Heart left ventricle (tissue), 16 donors: ENCODE results near the gene HOXB6. TPM values are rescaled to one million over a fixed set of nuclear protein-coding genes. Genes with fewer than 3 reads are reported as not detected.
A peak's percentile ranks its signal among the peaks of the same experiment; 100 is the strongest.

Experiments used
- ATAC-seq, 4 donors: fragments of 200-7000 bp; cut with Tn5 transposase; one replicate each; pipeline ENCODE4 v1.9.1; 2020 to 2022; ENCODE audit warnings: moderate library complexity in 4 of 4, mild to moderate bottlenecking in 3 of 4, moderate number of reproducible peaks in 1 of 4
- DNase-seq, 5 donors: peaks; one replicate each; pipeline ENCODE4 v3.0.0-alpha.2; 2020
- H3K27ac ChIP-seq, 12 donors: fragments of 200-600 bp; sonication (generic) in 4 of 12; one replicate each; pipeline versions ENCODE4 v1.5.0 to v1.8.0; 2016 to 2022; ENCODE audit warnings: mild to moderate bottlenecking in 2 of 12
- H3K27me3 ChIP-seq, 9 donors: fragments of 200-600 bp; sonication (generic) in 2 of 9; one replicate each; pipeline versions ENCODE4 v1.5.1 to v1.8.0; 2016 to 2022; ENCODE audit warnings: mild to moderate bottlenecking in 3 of 9
- H3K36me3 ChIP-seq, 9 donors: fragments of 200-600 bp; sonication (generic) in 2 of 9; one replicate each; pipeline versions ENCODE4 v1.5.0 to v1.8.0; 2018 to 2022; ENCODE audit warnings: mild to moderate bottlenecking in 2 of 9
- H3K4me1 ChIP-seq, 12 donors: fragments of 200-600 bp; sonication (generic) in 4 of 12; one replicate each; pipeline versions ENCODE4 v1.5.0 to v1.8.0; 2016 to 2022; ENCODE audit warnings: mild to moderate bottlenecking in 3 of 12
- H3K4me3 ChIP-seq, 12 donors: fragments of 200-600 bp; sonication (generic) in 4 of 12; one replicate each; pipeline versions ENCODE4 v1.5.0 to v1.8.0; 2017 to 2022; ENCODE audit warnings: mild to moderate bottlenecking in 9 of 12, moderate library complexity in 4 of 12
- H3K9me3 ChIP-seq, 12 donors: fragments of 200-600 bp; sonication (generic) in 4 of 12; one replicate each; pipeline versions ENCODE4 v1.5.0 to v1.8.0; 2016 to 2022; ENCODE audit warnings: mild to moderate bottlenecking in 1 of 12
- POLR2A ChIP-seq, 2 donors: fragments of 450-650 bp; IDR thresholded peaks; one replicate each; pipeline ENCODE4 v1.6.1; 2017; ENCODE audit warnings: antibody characterized with exemption in 2 of 2, mild to moderate bottlenecking in 2 of 2, moderate library complexity in 2 of 2
- WGBS, 4 donors: extraction: QIAGEN DNeasy Blood & Tissue Kit in 2 of 4; methylation state at CpG; one replicate each; pipeline versions ENCODE4 v1.1.5 to v1.1.7; 2013 to 2018; 5-methylcytosine and 5-hydroxymethylcytosine counted together
- intact Hi-C, 10 donors: fragments of 100-400 bp; cut with DNase I; formaldehyde crosslinking; loops; one replicate each; pipeline versions ENCODE4 v1.11.1 to v1.14.2; 2022
- polyA plus RNA-seq, 2 donors: library from polyadenylated mRNA; stranded (reverse); fragments of 200-250 nt; gene quantifications; one replicate each; pipeline ENCODE4 v1.2.3, GENCODE V29; 2013
- total RNA-seq, 9 donors: library from RNA; depleted of rRNA in 2 of 9; stranded (reverse); fragments of >200 nt in 2 of 9; fragmentation: NEBNext Ultra II Directional in 3 of 9; extraction: Animal tissue kit (Norgen Biotek cat#: 25700) in 3 of 9; gene quantifications; one replicate each; pipeline versions ENCODE4 v1.1.0 to v1.2.4, GENCODE V29; 2016 to 2023
- TF ChIP-seq, protein P1 (sequence below), 12 donors: fragments of 200-600 bp; sonication (generic) in 4 of 12; IDR thresholded peaks; one replicate each; pipeline versions ENCODE4 v1.5.0 to v1.8.0; 2018 to 2022; ENCODE audit warnings: antibody characterized with exemption in 12 of 12, mild to moderate bottlenecking in 5 of 12
- donor health status: ischemic (EF 13 %, LVEDD 7.1; RV severe dilation, severe dysfunction).
- donor health status: healthy with polysubstance abuse.
- donor health status: DM: no; HTN: yes; CAD: no.
- donor health status: DM: no; HTN: no; CAD: no.
- donor health status: ischemic (EF 25% LVEDD 6.9; RV normal size, moderate dysfunction).
- donor health status: ischemic (EF 25% LVEDD 5.7; RV mildly dilated, moderate dysfunction).
- donor health status: healthy.
- donor health status: DM: yes; HTN: yes; CAD: no.
- donor health status: ischemic (EF 35%, LVEDD 5.7; RV mildly dilated, moderate dysfunction).
- donor health status: nonischemic (EF 11% LVEDD 7.7; RV severe dilation, severe dysfunction).
- donor health status: DM: yes; HTN: yes; CAD: no.
- donor health status: PGD.
- donor health status: ischemic (EF 29% LVEDD 5.4; RV normal size, mild dysfunction).
- donor health status: nonischemic (EF 23%, LVEDD 6.1; RV moderate dilation, normal function).

HOXB6 gene
- total and polyA plus RNA-seq, 11 donors = 0.30 to 2.0 (median 0.54) TPM; not detected in 1

DNA sequence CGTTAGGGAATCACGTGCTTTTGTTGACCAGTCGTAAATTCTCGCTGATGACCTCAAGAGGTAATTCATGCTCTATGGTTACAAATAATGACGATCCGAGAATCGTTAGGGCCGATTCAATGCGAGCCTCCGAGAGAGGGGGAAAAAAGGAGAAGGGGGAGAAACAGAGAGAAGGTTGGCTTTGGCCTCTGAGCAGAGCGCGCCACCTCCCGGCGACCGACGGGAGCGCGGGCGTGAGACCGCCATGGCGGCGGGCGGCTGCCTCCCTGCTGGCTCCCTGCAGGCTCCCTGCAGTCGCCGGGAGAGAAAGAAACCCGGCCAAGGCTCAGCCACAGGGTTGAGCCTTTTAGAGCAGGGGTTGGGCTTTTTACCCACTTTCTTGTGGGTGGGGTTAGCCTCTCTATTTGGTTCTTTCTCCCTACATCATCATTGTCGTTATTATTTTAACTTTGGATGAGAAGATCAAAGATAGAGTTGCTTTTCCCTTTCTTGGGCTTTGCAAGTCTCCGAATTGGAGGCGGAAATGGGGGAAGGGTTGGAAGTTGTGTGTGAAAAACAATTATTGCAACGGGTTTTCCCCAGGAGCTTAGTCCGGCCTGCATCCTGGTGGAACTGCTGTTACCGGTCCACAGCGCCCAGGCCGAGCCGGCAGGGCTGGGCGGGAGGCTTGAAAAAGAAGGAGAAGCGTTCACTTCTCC is 10.8 kb downstream of the HOXB6 start:
- intact Hi-C loops = loop anchor here in 5 of 10 donors (2.0 to 5.0 kb wide), 4 partner anchors 242 to 257 kb away; no protein-coding TSS in a partner anchor
- 5 to 10% (median 6%) methylated on average over 36 to 37 of the region's 37 CpGs for whole genome bisulfite sequencing, 4 donors
- H3K27me3 ChIP-seq = peaks cover 64 to 100% (median 98%) of the 10 kb centered on the region in 9 donors
- TF ChIP-seq POLR2A (IDR thresholded peaks at IDR 0.05) = no peak
- TF ChIP-seq, protein P1, sequence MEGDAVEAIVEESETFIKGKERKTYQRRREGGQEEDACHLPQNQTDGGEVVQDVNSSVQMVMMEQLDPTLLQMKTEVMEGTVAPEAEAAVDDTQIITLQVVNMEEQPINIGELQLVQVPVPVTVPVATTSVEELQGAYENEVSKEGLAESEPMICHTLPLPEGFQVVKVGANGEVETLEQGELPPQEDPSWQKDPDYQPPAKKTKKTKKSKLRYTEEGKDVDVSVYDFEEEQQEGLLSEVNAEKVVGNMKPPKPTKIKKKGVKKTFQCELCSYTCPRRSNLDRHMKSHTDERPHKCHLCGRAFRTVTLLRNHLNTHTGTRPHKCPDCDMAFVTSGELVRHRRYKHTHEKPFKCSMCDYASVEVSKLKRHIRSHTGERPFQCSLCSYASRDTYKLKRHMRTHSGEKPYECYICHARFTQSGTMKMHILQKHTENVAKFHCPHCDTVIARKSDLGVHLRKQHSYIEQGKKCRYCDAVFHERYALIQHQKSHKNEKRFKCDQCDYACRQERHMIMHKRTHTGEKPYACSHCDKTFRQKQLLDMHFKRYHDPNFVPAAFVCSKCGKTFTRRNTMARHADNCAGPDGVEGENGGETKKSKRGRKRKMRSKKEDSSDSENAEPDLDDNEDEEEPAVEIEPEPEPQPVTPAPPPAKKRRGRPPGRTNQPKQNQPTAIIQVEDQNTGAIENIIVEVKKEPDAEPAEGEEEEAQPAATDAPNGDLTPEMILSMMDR (IDR thresholded peaks at IDR 0.05) = peak; percentile 66 to 87 (median 80)
- ATAC-seq (peak in 3 of 4 donors; percentile 51 to 76 (median 62)), DNase-seq (peak; percentile 44 to 89 (median 68))
- H3K4me1 ChIP-seq = peaks cover 0 to 47% (median 20%) of the 10 kb centered on the region in 12 donors
- H3K4me3 ChIP-seq = peak overlapping the region in 6 of 12 donors; percentile 28 to 54 (median 40)
- no peaks in the 10 kb centered on the region for H3K9me3 ChIP-seq
- H3K36me3 ChIP-seq = no peaks in the 10 kb centered on the region
- peak overlapping the region in 1 of 12 donors; percentile 97 for H3K27ac ChIP-seq

DNA sequence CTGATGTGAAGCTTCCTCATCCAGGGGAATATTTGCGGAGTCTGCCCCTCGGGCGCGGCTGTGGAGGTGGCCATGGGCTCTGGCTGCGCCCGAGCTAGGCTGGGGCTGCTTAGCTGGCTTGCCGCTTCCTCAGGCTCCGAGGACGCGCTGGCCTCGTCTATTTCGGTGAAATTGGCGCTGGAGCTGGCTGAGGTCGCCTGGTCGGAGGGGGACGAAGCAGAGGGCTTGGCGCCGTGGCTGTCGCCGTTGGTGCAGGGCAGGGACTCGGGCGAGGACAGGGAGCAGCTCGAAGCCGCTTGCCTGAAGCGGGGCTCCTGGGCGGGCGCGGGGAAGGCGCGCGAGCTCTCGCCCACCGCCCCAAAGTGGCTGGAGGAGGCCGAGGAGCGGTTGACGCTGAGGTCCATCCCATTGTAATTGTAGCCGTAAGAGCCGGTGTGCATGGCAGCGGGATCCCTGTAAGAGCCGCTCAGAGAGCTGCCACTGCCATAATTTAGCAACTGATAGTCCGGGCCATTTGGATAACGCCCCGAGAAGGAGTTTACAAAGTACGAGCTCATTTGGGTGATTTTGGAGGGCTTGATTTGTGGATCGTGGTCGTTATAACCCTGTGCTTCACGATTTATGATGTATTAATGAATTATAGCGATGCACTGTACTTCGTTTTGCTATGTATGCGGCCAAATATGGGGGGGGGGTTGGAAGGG is 11.5 kb downstream of the HOXB6 start, which contains the start of gene HOXB5:
Gene HOXB5 (minus strand): TSS at position 654 of the 704 bp plus-strand sequence. CDS start 97 bp downstream, at position 557.
- H3K9me3 ChIP-seq = no peaks in the 10 kb centered on the region
- WGBS, 4 donors = 2 to 5% (median 2%) methylated on average over 21 to 50 of the region's 50 CpGs
- no peak for TF ChIP-seq POLR2A (IDR thresholded peaks at IDR 0.05)
- TF ChIP-seq, protein P1 (IDR thresholded peaks at IDR 0.05) = no peak
- peaks cover 0 to 45% (median 20%) of the 10 kb centered on the region in 12 donors for H3K4me1 ChIP-seq
- no peaks in the 10 kb centered on the region for H3K36me3 ChIP-seq
- peaks cover 69 to 100% (median 98%) of the 10 kb centered on the region in 9 donors for H3K27me3 ChIP-seq
- DNase-seq (no peak), ATAC-seq (no peak)
- peak within 1 kb of the TSS in 1 of 12 donors; percentile 97 for H3K27ac ChIP-seq
- H3K4me3 ChIP-seq = peak within 1 kb of the TSS; percentile 2 to 54 (median 30)
- intact Hi-C loops = loop anchor here in 5 of 10 donors (2.0 to 5.0 kb wide), 4 partner anchors 241 to 256 kb away; no protein-coding TSS in a partner anchor

GRCh38 chr17:48592577-48592976 is 12.2 kb downstream of the HOXB6 start:
- no peak for TF ChIP-seq POLR2A (IDR thresholded peaks at IDR 0.05)
- TF ChIP-seq, protein P1 (IDR thresholded peaks at IDR 0.05) = no peak
- Histone ChIP-seq H3K27ac (peak overlapping the region in 1 of 12 donors; percentile 97), H3K4me3 (peak overlapping the region in 5 of 12 donors; percentile 28 to 54 (median 40)), H3K4me1 (peaks cover 0 to 42% (median 14%) of the 10 kb centered on the region in 12 donors), H3K27me3 (peaks cover 65 to 100% (median 98%) of the 10 kb centered on the region in 9 donors), H3K9me3 (no peaks in the 10 kb centered on the region), H3K36me3 (no peaks in the 10 kb centered on the region)
- intact Hi-C loops = loop anchor here in 5 of 10 donors (2.0 to 5.0 kb wide), 4 partner anchors 240 to 255 kb away; no protein-coding TSS in a partner anchor
- 10 to 30% (median 20%) methylated on average over 14 of the region's 14 CpGs for WGBS, 4 donors
- ATAC-seq (no peak), DNase-seq (no peak)
